ENCODE results near the gene CUL5. TPM values are rescaled to one million over a fixed set of nuclear protein-coding genes. Genes with fewer than 3 reads are reported as not detected.
A peak's percentile ranks its signal among the peaks of the same experiment; 100 is the strongest.
"Not testable (repeated sequence)": the region's sequence is repeated elsewhere in the genome, so short reads cannot be mapped to it uniquely, and the experiment has no call there.

Gene CUL5
- total RNA-seq, 1 experiment from 2014 or later = 37.7 TPM

- no peak overlapping the region for H2AK5ac ChIP-seq (ENCODE audit: insufficient read length, low read length)
- H4K5ac ChIP-seq (ENCODE audit: insufficient read length, low read depth, low read length) = no peak overlapping the region
- Mint-ChIP-seq H3K4me1 (peaks cover 21% of the 10 kb centered on the region in 2 experiments), H3K27ac (no peak overlapping the region), H3K4me3 (no peak overlapping the region), H3K27me3 (ENCODE audit: low read depth) (peaks cover 7% of the 10 kb centered on the region), H3K9me3 (no peaks in the 10 kb centered on the region), H3K36me3 (ENCODE audit: insufficient read depth in 1 of 3, low read depth in 3 of 3) (no peaks in the 10 kb centered on the region; a peak in 1 of 7 replicates)
- H3K23me2 ChIP-seq (ENCODE audit: insufficient read length, low read depth, low read length, poor library complexity, severe bottlenecking) = peaks cover 8% of the 10 kb centered on the region
- no peaks in the 10 kb centered on the region for H3K79me2 ChIP-seq (ENCODE audit: insufficient read depth, low read length)
- no peak overlapping the region for H3K18ac ChIP-seq (ENCODE audit: insufficient read length, low read depth, low read length)
- no peak overlapping the region for H2BK120ac ChIP-seq (ENCODE audit: low read depth, low read length, poor library complexity, severe bottlenecking)
- H3T11ph ChIP-seq (ENCODE audit: low read length) = no peak overlapping the region
- no peak overlapping the region for H2AFZ ChIP-seq (ENCODE audit: low read length)
- no peak for DNase-seq
- no peak overlapping the region for H3K4me2 ChIP-seq (ENCODE audit: insufficient read depth, insufficient read length, low read length)
- no peaks in the 10 kb centered on the region for H3K79me1 ChIP-seq (ENCODE audit: insufficient read depth, low read depth, low read length, poor library complexity, severe bottlenecking)
- no peak overlapping the region for H4K8ac ChIP-seq (replicated peaks; ENCODE audit: insufficient read length, low read depth, low read length)
- peaks cover 4% of the 10 kb centered on the region; the same call in 1 of the 2 replicates for H3K4me1 ChIP-seq (ENCODE audit: insufficient read depth, low read length)
- no peak overlapping the region for H3K9ac ChIP-seq (ENCODE audit: extremely low read depth, insufficient read length, low read length)
- no peak overlapping the region for H3K56ac ChIP-seq (ENCODE audit: insufficient read length, low read depth, low read length)
- H3K9me3 ChIP-seq (ENCODE audit: control insufficient read depth, low read depth, low read length) = no peaks in the 10 kb centered on the region
- no peaks in the 10 kb centered on the region for H4K20me1 ChIP-seq (ENCODE audit: control insufficient read depth, insufficient read depth, insufficient read length)
- peak; percentile 76 for TF ChIP-seq CTCF (conservative IDR thresholded peaks at IDR 0.05)
- no peak overlapping the region for H3K23ac ChIP-seq (ENCODE audit: insufficient read length, low read depth, low read length)
- no peak overlapping the region for H3K4ac ChIP-seq (ENCODE audit: low read depth, low read length)
- H3K27ac ChIP-seq (ENCODE audit: insufficient read length, low read depth, low read length) = no peak overlapping the region
- H3K27me3 ChIP-seq (ENCODE audit: insufficient read depth, low read length) = no peaks in the 10 kb centered on the region; the same call in 1 of the 2 replicates
- H4K91ac ChIP-seq (ENCODE audit: insufficient read length, low read depth, low read length) = no peak overlapping the region
- no peak overlapping the region for H2BK5ac ChIP-seq (ENCODE audit: insufficient read length, low read length)
- no peak overlapping the region for H2BK20ac ChIP-seq (ENCODE audit: low read depth, low read length, poor library complexity, severe bottlenecking)
- no peak overlapping the region for H2BK15ac ChIP-seq (ENCODE audit: low read depth, low read length)
- no peak overlapping the region for H3K14ac ChIP-seq (ENCODE audit: insufficient read depth, low read length)
- no peak overlapping the region for H2BK12ac ChIP-seq (ENCODE audit: insufficient read length, low read depth, low read length)
Observed at GRCh38 chr11:108117746-108118371, 109.2 kb downstream of the CUL5 start.

- not testable (repeated sequence) for H3K4me1 ChIP-seq (ENCODE audit: insufficient read depth, low read length); H3K14ac ChIP-seq (ENCODE audit: insufficient read depth, low read length); H2BK20ac ChIP-seq (ENCODE audit: low read depth, low read length, poor library complexity, severe bottlenecking); H3K4ac ChIP-seq (ENCODE audit: low read depth, low read length); H3K79me2 ChIP-seq (ENCODE audit: insufficient read depth, low read length); H3K23ac ChIP-seq (ENCODE audit: insufficient read length, low read depth, low read length); H3K9me3 ChIP-seq (ENCODE audit: control insufficient read depth, low read depth, low read length); H2AFZ ChIP-seq (ENCODE audit: low read length); H2BK5ac ChIP-seq (ENCODE audit: insufficient read length, low read length); H3K23me2 ChIP-seq (ENCODE audit: insufficient read length, low read depth, low read length, poor library complexity, severe bottlenecking); H3K79me1 ChIP-seq (ENCODE audit: insufficient read depth, low read depth, low read length, poor library complexity, severe bottlenecking); H3K9me3 Mint-ChIP-seq; H4K91ac ChIP-seq (ENCODE audit: insufficient read length, low read depth, low read length); H3K27me3 Mint-ChIP-seq (ENCODE audit: low read depth); H2BK15ac ChIP-seq (ENCODE audit: low read depth, low read length); H4K8ac ChIP-seq (replicated peaks; ENCODE audit: insufficient read length, low read depth, low read length); H2AK5ac ChIP-seq (ENCODE audit: insufficient read length, low read length); H3K27ac Mint-ChIP-seq; H3K56ac ChIP-seq (ENCODE audit: insufficient read length, low read depth, low read length); H2BK120ac ChIP-seq (ENCODE audit: low read depth, low read length, poor library complexity, severe bottlenecking); H2BK12ac ChIP-seq (ENCODE audit: insufficient read length, low read depth, low read length); H3K9ac ChIP-seq (ENCODE audit: extremely low read depth, insufficient read length, low read length); H4K5ac ChIP-seq (ENCODE audit: insufficient read length, low read depth, low read length); H3K27ac ChIP-seq (ENCODE audit: insufficient read length, low read depth, low read length); H3T11ph ChIP-seq (ENCODE audit: low read length); H3K18ac ChIP-seq (ENCODE audit: insufficient read length, low read depth, low read length); H3K36me3 Mint-ChIP-seq (ENCODE audit: insufficient read depth in 1 of 3, low read depth in 3 of 3); H3K27me3 ChIP-seq (ENCODE audit: insufficient read depth, low read length); DNase-seq; H4K20me1 ChIP-seq (ENCODE audit: control insufficient read depth, insufficient read depth, insufficient read length)
- Mint-ChIP-seq H3K4me3 (peak overlapping the region; percentile 80 to 91; a peak in 4 of 5 replicates), H3K4me1 (peaks cover 11 to 12% of the 10 kb centered on the region in 2 experiments)
- no CpG with 5 or more reads among the region's 7 CpGs for WGBS (ENCODE audit: extremely low coverage, insufficient read length, low lambda C conversion rate)
- H3K4me2 ChIP-seq (ENCODE audit: insufficient read depth, insufficient read length, low read length) = peak overlapping the region; percentile 87
Observed at GRCh38 chr11:108120936-108121273, 112.2 kb downstream of the CUL5 start.
